GM23248 (cell line): ENCODE data around the gene CCZ1B. TPM values are rescaled to one million over a fixed set of nuclear protein-coding genes. Genes with fewer than 3 reads are reported as not detected.
"Not testable (repeated sequence)": the region's sequence is repeated elsewhere in the genome, so short reads cannot be mapped to it uniquely, and the experiment has no call there.

ENCODE experiments used
- DNase-seq: peaks from one replicate; pipeline ENCODE4 v3.0.0-alpha.2; 2015
- H2AFZ ChIP-seq: fragments of 200-600 bp; sonication (generic); 2 replicates; pipeline ENCODE4 v1.6.1; 2016; ENCODE audit warnings: antibody characterized with exemption
- H3F3A ChIP-seq: fragments of 200-600 bp; sonication (generic); 2 replicates; pipeline ENCODE4 v1.6.1; 2016; ENCODE audit warnings: mild to moderate bottlenecking, antibody characterized with exemption, mixed run types; ENCODE audit not compliant: insufficient read depth
- H3K27ac ChIP-seq: fragments of 200-600 bp; sonication (generic); 2 replicates; pipeline ENCODE4 v1.5.1; 2016; ENCODE audit warnings: mild to moderate bottlenecking
- H3K27me3 ChIP-seq: fragments of 200-600 bp; sonication (generic); replicated peaks from 2 replicates; pipeline ENCODE4 v1.6.1; 2016; ENCODE audit warnings: mild to moderate bottlenecking; ENCODE audit not compliant: insufficient read depth
- H3K36me3 ChIP-seq: fragments of 200-600 bp; sonication (generic); 2 replicates; pipeline ENCODE4 v1.6.1; 2016; ENCODE audit warnings: low read depth, mild to moderate bottlenecking
- H3K4me1 ChIP-seq: fragments of 200-600 bp; sonication (generic); 2 replicates; pipeline ENCODE4 v1.6.1; 2016; ENCODE audit warnings: mild to moderate bottlenecking; ENCODE audit not compliant: insufficient read depth
- H3K4me2 ChIP-seq: fragments of 200-600 bp; sonication (generic); one replicate; pipeline ENCODE4 v1.6.1; 2016; ENCODE audit warnings: mild to moderate bottlenecking; ENCODE audit not compliant: unreplicated experiment
- H3K4me3 ChIP-seq: fragments of 200-600 bp; sonication (generic); 2 replicates; pipeline ENCODE4 v1.5.1; 2016; ENCODE audit warnings: mild to moderate bottlenecking
- H3K79me2 ChIP-seq: fragments of 200-600 bp; sonication (generic); 2 replicates; pipeline ENCODE4 v1.6.1; 2016; ENCODE audit warnings: mild to moderate bottlenecking; ENCODE audit not compliant: insufficient read depth
- H3K9ac ChIP-seq: fragments of 200-600 bp; sonication (generic); 2 replicates; pipeline ENCODE4 v1.6.1; 2016; ENCODE audit warnings: mild to moderate bottlenecking
- H3K9me2 ChIP-seq: fragments of 200-600 bp; sonication (generic); 2 replicates; pipeline ENCODE4 v1.6.1; 2016; ENCODE audit warnings: mixed run types, mild to moderate bottlenecking, moderate library complexity; ENCODE audit not compliant: insufficient read depth
- H3K9me3 ChIP-seq: fragments of 200-600 bp; sonication (generic); one replicate; pipeline ENCODE4 v1.6.1; 2017; ENCODE audit warnings: low read depth
- H4K20me1 ChIP-seq: fragments of 200-600 bp; sonication (generic); 2 replicates; pipeline ENCODE4 v1.6.0; 2016; ENCODE audit not compliant: insufficient read depth
- EZH2 ChIP-seq: fragments of 200-600 bp; sonication (generic); IDR thresholded peaks from 2 replicates; pipeline ENCODE4 v1.6.1; 2018; ENCODE audit warnings: antibody characterized with exemption, mild to moderate bottlenecking; ENCODE audit not compliant: insufficient read depth, poor library complexity, severe bottlenecking
- EZH2phosphoT487 ChIP-seq: fragments of 200-600 bp; sonication (generic); IDR thresholded peaks from 2 replicates; pipeline ENCODE4 v1.6.1; 2018; ENCODE audit warnings: antibody characterized with exemption, moderate library complexity, mild to moderate bottlenecking, low read depth; ENCODE audit not compliant: insufficient read depth
- WGBS, 2 experiments: methylation state at CpG; one replicate each; pipeline ENCODE4 v1.1.6; 2015 to 2017; ENCODE audit warnings: low lambda C conversion rate in 2 of 2, low coverage in 1 of 2; ENCODE audit errors: missing lambda C conversion rate in 2 of 2; 5-methylcytosine and 5-hydroxymethylcytosine counted together
- in situ Hi-C: fragments of 300-500 bp; cut with MboI; formaldehyde crosslinking; loops from 2 replicates; pipeline ENCODE4 v1.15.0; 2020
- polyA plus RNA-seq: library from polyadenylated mRNA; unstranded; fragments of >200 nt; fragmentation: Nextera tagmentation; extraction: Ambion mirVana; gene quantifications from 2 replicates; pipeline ENCODE4 v1.2.1, GENCODE V29; 2016
- total RNA-seq: library from RNA; depleted of rRNA; stranded (reverse); fragments of >200 nt; shearing (Covaris generic); gene quantifications from 2 replicates; pipeline ENCODE4 v1.2.3, GENCODE V29; 2014

CCZ1B gene
- total and polyA plus RNA-seq, 2 experiments from 2014 or later: 36.7 to 55.3 TPM

- Histone ChIP-seq H3F3A (no peaks in the 10 kb centered on the region), H3K79me2 (no peaks in the 10 kb centered on the region), H2AFZ (no peak overlapping the region), H3K4me2 (no peak overlapping the region), H3K9me3 (no peaks in the 10 kb centered on the region), H3K4me3 (no peak overlapping the region), H3K27ac (no peak overlapping the region), H3K36me3 (no peaks in the 10 kb centered on the region), H3K4me1 (no peaks in the 10 kb centered on the region), H4K20me1 (no peaks in the 10 kb centered on the region), H3K27me3 (peaks cover 4% of the 10 kb centered on the region; the same call in 1 of the 2 replicates), H3K9ac (no peak overlapping the region), H3K9me2 (no peaks in the 10 kb centered on the region)
- TF ChIP-seq EZH2phosphoT487: no peak
- TF ChIP-seq EZH2: no peak
- DNase-seq: no peak
- WGBS, 2 experiments: 69 to 73% methylated on average over 6 of the region's 6 CpGs
- in situ Hi-C loops: no loop called here
Measured at GRCh38 chr7:6833636-6834035, 7.6 kb upstream of the CCZ1B start.

- in situ Hi-C loops: no loop called here
- H3K27me3 ChIP-seq: peaks cover 4% of the 10 kb centered on the region; the same call in 1 of the 2 replicates
- H3K4me2 ChIP-seq: no peak overlapping the region
- H3K9me3 ChIP-seq: no peaks in the 10 kb centered on the region
- H3F3A ChIP-seq: no peaks in the 10 kb centered on the region
- TF ChIP-seq EZH2 (no peak), EZH2phosphoT487 (no peak)
- no peaks in the 10 kb centered on the region for H4K20me1 ChIP-seq
- no peak for DNase-seq
- H3K36me3 ChIP-seq: no peaks in the 10 kb centered on the region
- no peak overlapping the region for H3K9ac ChIP-seq
- no peaks in the 10 kb centered on the region for H3K9me2 ChIP-seq
- WGBS, 2 experiments: 64 to 66% methylated on average over 7 of the region's 7 CpGs
- no peak overlapping the region for H2AFZ ChIP-seq
- no peaks in the 10 kb centered on the region for H3K79me2 ChIP-seq
- H3K4me3 ChIP-seq: no peak overlapping the region
- H3K4me1 ChIP-seq: no peaks in the 10 kb centered on the region
- H3K27ac ChIP-seq: no peak overlapping the region
Measured at GRCh38 chr7:6831018-6831725, 5.1 kb upstream of the CCZ1B start.

DNA sequence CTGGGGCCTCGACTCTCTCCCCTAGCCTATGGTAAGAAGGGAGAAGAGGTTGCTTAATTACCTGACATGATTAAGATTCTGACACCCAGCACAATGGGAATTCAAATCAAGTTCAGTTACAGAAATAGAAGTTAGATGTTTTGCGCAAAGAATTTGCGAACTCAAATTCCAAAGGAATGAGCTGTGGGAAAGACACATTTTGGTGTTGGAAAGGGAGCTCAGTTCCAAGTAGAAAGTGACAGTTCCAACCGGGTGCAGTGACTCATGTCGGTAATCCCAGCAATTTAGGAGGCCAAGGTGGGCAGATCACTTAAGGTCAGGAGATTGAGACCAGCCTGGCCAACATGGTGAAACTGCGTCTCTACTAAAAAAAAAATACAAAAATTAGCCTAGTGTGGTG, 4.0 kb upstream of the CCZ1B start:
- H3K27me3 ChIP-seq, DNase-seq, H2AFZ ChIP-seq, H3F3A ChIP-seq, H3K4me2 ChIP-seq, H4K20me1 ChIP-seq, in situ Hi-C loops, H3K4me1 ChIP-seq, H3K9me3 ChIP-seq, H3K4me3 ChIP-seq, H3K27ac ChIP-seq, H3K79me2 ChIP-seq, H3K9me2 ChIP-seq, H3K36me3 ChIP-seq, H3K9ac ChIP-seq: not testable (repeated sequence)
- WGBS, 2 experiments: 71 to 75% methylated on average over 6 of the region's 6 CpGs

GRCh38 chr7:6829616-6830015, 3.5 kb upstream of the CCZ1B start:
- in situ Hi-C loops, H3K79me2 ChIP-seq, H3K4me3 ChIP-seq, H3K9me2 ChIP-seq, H3K9ac ChIP-seq, DNase-seq, H3K27me3 ChIP-seq, H3K36me3 ChIP-seq, H4K20me1 ChIP-seq, H3K27ac ChIP-seq, H2AFZ ChIP-seq, H3K9me3 ChIP-seq, H3K4me2 ChIP-seq, H3K4me1 ChIP-seq, H3F3A ChIP-seq: not testable (repeated sequence)
- WGBS, 2 experiments: 56 to 60% methylated on average over 5 of the region's 5 CpGs

GRCh38 chr7:6827180-6827579, 1.1 kb upstream of the CCZ1B start:
- H3K4me3 ChIP-seq, H4K20me1 ChIP-seq, H3K9ac ChIP-seq, H3K4me1 ChIP-seq, H3K9me3 ChIP-seq, in situ Hi-C loops, H3K9me2 ChIP-seq, H3K36me3 ChIP-seq, H3K4me2 ChIP-seq, DNase-seq, H3K27ac ChIP-seq, H3K27me3 ChIP-seq, H2AFZ ChIP-seq, H3F3A ChIP-seq: not testable (repeated sequence)
- 71 to 82% methylated on average over 9 to 12 of the region's 12 CpGs for WGBS, 2 experiments
- H3K79me2 ChIP-seq: peaks cover 22% of the 10 kb centered on the region

- H3K9me3 ChIP-seq, H2AFZ ChIP-seq, H3K4me1 ChIP-seq, DNase-seq, H3K27ac ChIP-seq, H3F3A ChIP-seq, in situ Hi-C loops, H3K9me2 ChIP-seq, H3K27me3 ChIP-seq, H4K20me1 ChIP-seq: not testable (repeated sequence)
- Histone ChIP-seq H3K79me2 (peaks cover 22% of the 10 kb centered on the region), H3K4me2 (peak overlapping the region; percentile 6), H3K36me3 (peaks cover 12% of the 10 kb centered on the region; the same call in 1 of the 2 replicates), H3K9ac (peak overlapping the region; percentile 18; the same call in 1 of the 2 replicates), H3K4me3 (peak overlapping the region; percentile 60)
- 29 to 33% methylated on average over 8 to 15 of the region's 42 CpGs for WGBS, 2 experiments
Measured at GRCh38 chr7:6825236-6826125, 594 bp downstream of the CCZ1B start.

GRCh38 chr7:6821622-6822021, 4.5 kb downstream of the CCZ1B start:
- H3K4me3 ChIP-seq, H3K4me2 ChIP-seq, DNase-seq, H3F3A ChIP-seq, H3K9me3 ChIP-seq, H4K20me1 ChIP-seq, in situ Hi-C loops, H3K9me2 ChIP-seq, H3K27ac ChIP-seq, H2AFZ ChIP-seq, H3K27me3 ChIP-seq, H3K9ac ChIP-seq, H3K4me1 ChIP-seq: not testable (repeated sequence)
- Histone ChIP-seq H3K79me2 (peaks cover 22% of the 10 kb centered on the region), H3K36me3 (peaks cover 15% of the 10 kb centered on the region; the same call in 1 of the 2 replicates)
- 91 to 92% methylated on average over 6 of the region's 6 CpGs for WGBS, 2 experiments
